GM12801 (cell line): ENCODE data around the gene HRH2.

Experiments used
- CTCF ChIP-seq: IDR thresholded peaks from one replicate; pipeline ENCODE4 v1.5.1; 2011; ENCODE audit warnings: control low read depth; ENCODE audit not compliant: insufficient read length; ENCODE audit errors: extremely low read depth

Gene HRH2

GRCh38 chr5:175707751-175708375, 50.0 kb downstream of the HRH2 start:
- TF ChIP-seq CTCF, result no peak

GRCh38 chr5:175709276-175709781, 51.5 kb downstream of the HRH2 start:
- no peak for TF ChIP-seq CTCF

GRCh38 chr5:175710326-175710725, 52.5 kb downstream of the HRH2 start:
- no peak for TF ChIP-seq CTCF

GRCh38 chr5:175711031-175711430, 53.2 kb downstream of the HRH2 start:
- no peak for TF ChIP-seq CTCF

- TF ChIP-seq CTCF, result no peak
Observed at GRCh38 chr5:175711472-175712312, 53.8 kb downstream of the HRH2 start.

- no peak for TF ChIP-seq CTCF
Observed at GRCh38 chr5:175712313-175712680, 54.4 kb downstream of the HRH2 start.

- no peak for TF ChIP-seq CTCF
Observed at GRCh38 chr5:175712681-175713085, 54.8 kb downstream of the HRH2 start.
